ENCODE data around the gene TNIK. TPM values are rescaled to one million over a fixed set of nuclear protein-coding genes. Genes with fewer than 3 reads are reported as not detected.

TNIK gene
- total RNA-seq, 2 donors from 2014 or later, result 9.0 to 11.6 TPM

DNA sequence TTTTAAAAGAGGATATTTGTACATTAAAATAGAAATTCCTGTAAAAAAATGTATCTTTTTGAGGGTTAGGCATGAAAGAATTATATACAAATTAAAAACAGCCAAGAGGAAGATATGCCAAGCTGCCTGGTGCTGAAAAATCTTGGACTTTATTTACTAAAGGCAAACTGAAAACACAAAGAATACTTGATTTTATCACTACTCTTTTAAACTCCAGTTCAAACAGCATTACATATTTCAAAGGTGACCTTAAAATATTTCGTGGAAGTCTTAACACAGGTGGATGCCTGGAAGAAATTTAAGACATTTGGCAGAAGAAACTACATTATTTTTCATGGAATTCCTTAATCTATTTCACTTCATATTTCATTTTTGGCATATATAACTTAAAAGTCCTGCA, 332.6 kb downstream of the TNIK start:
- TF ChIP-seq, protein P1, sequence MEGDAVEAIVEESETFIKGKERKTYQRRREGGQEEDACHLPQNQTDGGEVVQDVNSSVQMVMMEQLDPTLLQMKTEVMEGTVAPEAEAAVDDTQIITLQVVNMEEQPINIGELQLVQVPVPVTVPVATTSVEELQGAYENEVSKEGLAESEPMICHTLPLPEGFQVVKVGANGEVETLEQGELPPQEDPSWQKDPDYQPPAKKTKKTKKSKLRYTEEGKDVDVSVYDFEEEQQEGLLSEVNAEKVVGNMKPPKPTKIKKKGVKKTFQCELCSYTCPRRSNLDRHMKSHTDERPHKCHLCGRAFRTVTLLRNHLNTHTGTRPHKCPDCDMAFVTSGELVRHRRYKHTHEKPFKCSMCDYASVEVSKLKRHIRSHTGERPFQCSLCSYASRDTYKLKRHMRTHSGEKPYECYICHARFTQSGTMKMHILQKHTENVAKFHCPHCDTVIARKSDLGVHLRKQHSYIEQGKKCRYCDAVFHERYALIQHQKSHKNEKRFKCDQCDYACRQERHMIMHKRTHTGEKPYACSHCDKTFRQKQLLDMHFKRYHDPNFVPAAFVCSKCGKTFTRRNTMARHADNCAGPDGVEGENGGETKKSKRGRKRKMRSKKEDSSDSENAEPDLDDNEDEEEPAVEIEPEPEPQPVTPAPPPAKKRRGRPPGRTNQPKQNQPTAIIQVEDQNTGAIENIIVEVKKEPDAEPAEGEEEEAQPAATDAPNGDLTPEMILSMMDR (IDR thresholded peaks at IDR 0.05), result no peak
- H3K27ac ChIP-seq, result no peak overlapping the region
- no peak overlapping the region for H3K4me3 ChIP-seq
- no peaks in the 10 kb centered on the region for H3K9me3 ChIP-seq
- no peaks in the 10 kb centered on the region for H3K4me1 ChIP-seq
- H3K27me3 ChIP-seq, result no peaks in the 10 kb centered on the region
- peaks cover 3% of the 10 kb centered on the region for H3K36me3 ChIP-seq
- no peak for DNase-seq (ENCODE audit: low spot score)

DNA sequence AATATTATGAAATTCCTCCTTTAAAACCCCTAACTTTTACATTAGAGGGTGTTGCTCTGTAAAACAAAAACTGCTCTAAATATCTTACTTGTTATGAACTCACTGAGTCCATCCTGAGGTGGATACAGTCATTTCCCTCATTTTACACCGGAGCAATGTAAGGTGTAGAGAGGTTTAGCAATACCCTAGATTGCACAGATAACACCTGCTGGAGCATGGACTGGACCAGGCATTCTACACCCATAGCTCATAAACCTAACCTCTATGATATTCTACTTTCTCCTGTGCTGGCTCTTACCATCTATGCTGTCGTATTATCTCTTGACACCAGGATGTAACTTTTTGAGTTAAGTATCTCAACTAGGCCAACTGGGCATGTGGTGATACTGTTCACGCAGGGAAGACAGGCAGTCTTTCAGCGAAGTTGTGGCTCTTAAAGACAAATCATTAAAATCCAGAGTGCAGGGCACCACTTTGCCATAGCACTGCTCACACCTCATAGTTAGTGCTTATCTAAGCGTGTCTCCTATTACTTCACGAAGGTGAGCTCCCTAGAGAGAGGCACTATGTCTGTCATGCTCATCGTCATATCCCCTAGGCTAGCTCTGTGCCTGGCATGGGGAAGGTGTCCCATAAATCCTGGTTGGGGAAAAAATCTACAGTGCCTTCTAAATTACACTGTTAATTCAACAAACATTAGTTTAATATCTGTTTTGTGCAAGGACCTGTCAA, 333.6 kb downstream of the TNIK start:
- H3K27ac ChIP-seq, result no peak overlapping the region
- no peaks in the 10 kb centered on the region for H3K4me1 ChIP-seq
- TF ChIP-seq, protein P1 (IDR thresholded peaks at IDR 0.05), result no peak
- peaks cover 3% of the 10 kb centered on the region for H3K36me3 ChIP-seq
- no peak overlapping the region for H3K4me3 ChIP-seq
- no peaks in the 10 kb centered on the region for H3K27me3 ChIP-seq
- H3K9me3 ChIP-seq, result no peaks in the 10 kb centered on the region
- no peak for DNase-seq (ENCODE audit: low spot score)

DNA sequence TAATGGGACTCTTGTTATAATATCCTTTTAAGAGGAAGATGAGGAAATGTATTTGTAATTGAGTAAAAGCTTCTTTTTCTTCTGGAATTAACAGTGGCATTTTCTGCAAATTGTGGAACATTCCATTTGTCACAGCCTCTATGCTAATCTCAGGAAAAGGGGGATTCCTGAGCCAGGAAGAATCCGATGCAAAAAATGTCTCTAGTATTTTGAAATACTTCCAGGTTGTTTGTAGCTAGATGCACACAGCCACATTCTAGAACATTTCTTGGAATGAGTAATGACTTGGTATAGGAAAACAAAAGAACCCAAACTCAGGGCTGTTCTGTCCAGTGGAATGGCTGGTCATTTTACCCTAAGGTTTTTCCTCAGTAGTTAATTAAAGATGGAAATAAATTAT, 335.2 kb downstream of the TNIK start:
- DNase-seq (ENCODE audit: low spot score), result no peak
- H3K4me3 ChIP-seq, result no peak overlapping the region
- H3K9me3 ChIP-seq, result no peaks in the 10 kb centered on the region
- H3K27me3 ChIP-seq, result no peaks in the 10 kb centered on the region
- H3K36me3 ChIP-seq, result peaks cover 3% of the 10 kb centered on the region
- H3K4me1 ChIP-seq, result no peaks in the 10 kb centered on the region
- TF ChIP-seq, protein P1 (IDR thresholded peaks at IDR 0.05), result no peak
- H3K27ac ChIP-seq, result no peak overlapping the region

DNA sequence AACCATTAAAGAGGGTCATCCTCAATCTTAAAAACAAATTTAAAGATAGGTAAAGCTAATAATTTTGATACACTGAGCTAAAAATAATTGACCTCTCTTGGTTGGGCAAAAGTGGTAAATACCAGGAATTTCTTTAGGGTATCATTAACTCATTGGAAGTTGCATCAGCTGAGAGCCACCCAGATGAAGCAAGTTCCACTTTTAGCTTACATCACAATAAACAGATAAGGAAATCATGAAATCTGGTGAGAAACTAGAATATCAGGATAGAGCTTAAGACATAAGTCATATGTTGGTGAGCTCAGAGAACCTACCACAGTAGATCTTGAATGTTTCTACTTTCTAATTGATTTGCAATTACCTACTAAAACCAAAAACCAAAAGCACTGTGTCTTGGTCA, 336.3 kb downstream of the TNIK start:
- H3K36me3 ChIP-seq, result peaks cover 3% of the 10 kb centered on the region
- H3K27ac ChIP-seq, result no peak overlapping the region
- no peak overlapping the region for H3K4me3 ChIP-seq
- TF ChIP-seq, protein P1 (IDR thresholded peaks at IDR 0.05), result no peak
- H3K27me3 ChIP-seq, result no peaks in the 10 kb centered on the region
- DNase-seq (ENCODE audit: low spot score), result no peak
- H3K4me1 ChIP-seq, result no peaks in the 10 kb centered on the region
- H3K9me3 ChIP-seq, result no peaks in the 10 kb centered on the region

DNA sequence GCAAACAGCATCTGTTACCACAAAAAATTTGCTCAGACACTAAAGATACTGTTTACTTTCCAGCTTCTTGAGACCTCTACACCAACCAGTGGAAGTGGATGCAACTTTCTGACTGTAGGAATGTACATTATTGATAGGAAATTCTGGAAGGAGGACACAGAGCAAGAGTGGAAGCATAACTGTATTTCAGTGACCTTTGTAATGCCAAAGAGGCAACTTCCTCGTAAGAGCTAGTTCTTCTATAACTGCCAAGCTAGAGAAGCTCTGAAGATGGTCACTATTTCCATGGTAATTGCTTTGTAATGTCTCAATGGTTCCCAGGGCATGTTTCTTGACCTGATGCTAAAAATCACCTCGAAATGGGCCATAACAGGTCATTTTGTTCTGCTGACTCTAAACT, 337.3 kb downstream of the TNIK start:
- H3K9me3 ChIP-seq, result no peaks in the 10 kb centered on the region
- H3K36me3 ChIP-seq, result peaks cover 3% of the 10 kb centered on the region
- H3K27ac ChIP-seq, result no peak overlapping the region
- no peak for DNase-seq (ENCODE audit: low spot score)
- H3K4me3 ChIP-seq, result no peak overlapping the region
- H3K27me3 ChIP-seq, result no peaks in the 10 kb centered on the region
- H3K4me1 ChIP-seq, result no peaks in the 10 kb centered on the region
- TF ChIP-seq, protein P1 (IDR thresholded peaks at IDR 0.05), result no peak

DNA sequence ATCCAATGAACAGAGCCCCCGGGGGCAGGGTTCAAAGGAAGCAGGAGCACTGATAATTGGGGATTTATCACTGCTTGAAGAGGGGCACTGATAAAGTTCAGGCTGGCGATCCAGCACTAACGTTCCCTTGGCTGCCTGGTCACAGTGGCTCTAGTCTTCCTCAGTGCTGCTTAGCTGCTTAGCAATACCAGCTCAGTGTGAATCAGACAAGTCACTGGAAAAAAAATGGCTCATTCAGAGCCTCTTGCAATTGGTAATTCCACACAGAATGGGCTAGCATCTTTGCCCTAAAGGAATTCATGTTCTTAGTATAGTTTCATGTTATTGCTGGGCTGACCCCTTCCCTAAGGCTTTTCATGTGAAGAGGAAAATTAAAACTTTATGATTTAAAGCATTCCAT, 338.0 kb downstream of the TNIK start:
- no peaks in the 10 kb centered on the region for H3K27me3 ChIP-seq
- DNase-seq (ENCODE audit: low spot score), result no peak
- TF ChIP-seq, protein P1 (IDR thresholded peaks at IDR 0.05), result no peak
- H3K9me3 ChIP-seq, result no peaks in the 10 kb centered on the region
- no peak overlapping the region for H3K27ac ChIP-seq
- no peaks in the 10 kb centered on the region for H3K4me1 ChIP-seq
- H3K4me3 ChIP-seq, result no peak overlapping the region
- peaks cover 3% of the 10 kb centered on the region for H3K36me3 ChIP-seq

Data from right atrium auricular region (tissue), 2 donors.